ENCODE data around the gene RAP1GAP.

GRCh38 chr1:21617126-21617738, 51.9 kb downstream of the RAP1GAP start:
- TF ChIP-seq CREBL2 (CRISPR knock-in tag; IDR thresholded peaks at IDR 0.05; ENCODE audit: borderline replicate concordance) (no peak), ZNF274 (CRISPR knock-in tag; IDR thresholded peaks at IDR 0.05) (no peak), ONECUT2 (CRISPR knock-in tag; IDR thresholded peaks at IDR 0.05) (no peak), SMC3 (IDR thresholded peaks at IDR 0.05; ENCODE audit: low read length) (no peak), TAF1 (CRISPR knock-in tag; IDR thresholded peaks at IDR 0.05) (no peak), MAZ (IDR thresholded peaks at IDR 0.05; ENCODE audit: borderline replicate concordance, low read depth, low read length) (no peak), MAZ (CRISPR knock-in tag; IDR thresholded peaks at IDR 0.05; ENCODE audit: low read depth) (no peak), EP300 (IDR thresholded peaks at IDR 0.05; ENCODE audit: low read depth in 2 of 2, low read length in 2 of 2) (no peak), EP300 (CRISPR knock-in tag; IDR thresholded peaks at IDR 0.05; ENCODE audit: borderline replicate concordance) (no peak)

Data from HepG2 (cell line).